ENCODE data around the gene RANBP17.

Gene RANBP17

GRCh38 chr5:171236651-171237050 is 374.8 kb downstream of the RANBP17 start:
- DNase-seq (ENCODE audit: low read depth), result no peak
- no peak overlapping the region for H3K4me3 ChIP-seq (ENCODE audit: control insufficient read depth, low read depth, low read length)
- no peak for TF ChIP-seq CTCF (IDR thresholded peaks at IDR 0.05; ENCODE audit: control insufficient read depth, insufficient read depth, low read depth, low read length, missing control alignments)

- peak; percentile 33 for DNase-seq (ENCODE audit: low read depth)
- no peak for TF ChIP-seq CTCF (IDR thresholded peaks at IDR 0.05; ENCODE audit: control insufficient read depth, insufficient read depth, low read depth, low read length, missing control alignments)
- no peak overlapping the region for H3K4me3 ChIP-seq (ENCODE audit: control insufficient read depth, low read depth, low read length)
Observed at GRCh38 chr5:171242521-171242920, 380.7 kb downstream of the RANBP17 start.

DNA sequence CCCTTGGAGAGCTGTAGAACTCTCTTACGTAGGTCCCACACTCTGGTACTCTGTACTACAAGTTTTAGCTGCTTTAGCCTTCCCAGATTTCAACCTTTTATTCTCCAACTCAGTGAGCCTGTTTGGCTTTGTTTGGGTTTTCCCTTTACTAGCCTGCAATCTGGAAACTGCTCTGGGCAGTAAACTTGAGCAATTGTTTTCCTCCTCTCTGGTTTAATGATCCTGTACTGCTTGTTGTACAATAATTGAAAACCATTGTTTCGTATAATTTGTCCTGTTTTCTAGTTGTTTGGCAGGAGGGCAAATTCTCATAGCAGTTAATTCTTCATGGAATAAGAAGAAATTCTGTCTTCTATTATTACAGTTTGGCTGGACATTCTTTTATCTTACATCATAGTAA is 384.4 kb downstream of the RANBP17 start:
- no peak overlapping the region for H3K4me3 ChIP-seq (ENCODE audit: control insufficient read depth, low read depth, low read length)
- no peak for TF ChIP-seq CTCF (IDR thresholded peaks at IDR 0.05; ENCODE audit: control insufficient read depth, insufficient read depth, low read depth, low read length, missing control alignments)
- DNase-seq (ENCODE audit: low read depth), result no peak

GRCh38 chr5:171249460-171249859 is 387.6 kb downstream of the RANBP17 start:
- DNase-seq (ENCODE audit: low read depth), result no peak
- H3K4me3 ChIP-seq (ENCODE audit: control insufficient read depth, low read depth, low read length), result no peak overlapping the region
- no peak for TF ChIP-seq CTCF (IDR thresholded peaks at IDR 0.05; ENCODE audit: control insufficient read depth, insufficient read depth, low read depth, low read length, missing control alignments)

- no peak for TF ChIP-seq CTCF (IDR thresholded peaks at IDR 0.05; ENCODE audit: control insufficient read depth, insufficient read depth, low read depth, low read length, missing control alignments)
- DNase-seq (ENCODE audit: low read depth), result no peak
- H3K4me3 ChIP-seq (ENCODE audit: control insufficient read depth, low read depth, low read length), result no peak overlapping the region
Observed at GRCh38 chr5:171250738-171251137, 388.9 kb downstream of the RANBP17 start.

DNA sequence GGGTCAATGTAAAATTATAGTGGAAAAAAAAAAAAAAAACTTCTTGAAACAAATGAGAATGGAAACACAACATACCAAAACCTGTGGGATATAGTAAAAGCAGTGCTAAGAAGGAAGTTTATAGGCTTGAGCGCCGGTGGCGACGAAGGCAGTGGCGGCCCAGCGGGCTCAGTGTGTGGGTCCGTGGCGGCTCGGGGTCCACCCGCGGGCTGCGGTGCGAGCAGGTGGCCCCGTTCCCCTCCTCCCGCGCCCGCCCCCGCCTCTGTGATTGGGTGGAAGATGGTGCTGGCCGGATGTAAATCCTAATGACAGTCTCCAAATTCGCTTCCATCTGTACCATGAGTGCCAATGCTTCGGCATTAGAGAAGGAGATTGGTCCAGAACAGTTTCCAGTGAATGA is 389.7 kb downstream of the RANBP17 start:
- no peak for DNase-seq (ENCODE audit: low read depth)
- no peak for TF ChIP-seq CTCF (IDR thresholded peaks at IDR 0.05; ENCODE audit: control insufficient read depth, insufficient read depth, low read depth, low read length, missing control alignments)
- no peak overlapping the region for H3K4me3 ChIP-seq (ENCODE audit: control insufficient read depth, low read depth, low read length)

GRCh38 chr5:171252674-171253073 is 390.9 kb downstream of the RANBP17 start:
- TF ChIP-seq CTCF (IDR thresholded peaks at IDR 0.05; ENCODE audit: control insufficient read depth, insufficient read depth, low read depth, low read length, missing control alignments), result no peak
- H3K4me3 ChIP-seq (ENCODE audit: control insufficient read depth, low read depth, low read length), result no peak overlapping the region
- DNase-seq (ENCODE audit: low read depth), result no peak
